K562 (cell line): ENCODE measurements around the gene ZBTB22. TPM values are rescaled to one million over a fixed set of nuclear protein-coding genes. Genes with fewer than 3 reads are reported as not detected.

Experiments used
- ATAC-seq: fragments of 200-7000 bp; cut with Tn5 transposase; 3 replicates; pipeline ENCODE4 v1.9.1; 2020; ENCODE audit warnings: moderate library complexity
- BruUV-seq: library from RNA; stranded (reverse); fragments of 400-500 nt; replicated peaks from 2 replicates; lab custom pipeline; 2021; lab: Mats Ljungman, UMichigan
- CTCF ChIA-PET: fragments of 300-600 bp; formaldehyde crosslinking; extraction: SDS; loops from one replicate; lab custom pipeline; 2021; ENCODE audit warnings: low intra/inter-chr PET ratio; lab: Yijun Ruan, JAX
- POLR2A ChIA-PET: fragments of 300-600, 350-650 bp; sonication (Branson Sonifier 250); formaldehyde crosslinking; extraction: SDS; loops from one replicate; lab custom pipeline; 2021; ENCODE audit warnings: antibody characterized with exemption, inconsistent platforms; lab: Yijun Ruan, JAX
- DNase-seq, 4 experiments: peaks; one replicate each; pipeline versions ENCODE4 v3.0.0 to v3.0.0-alpha.2; 2011 to 2018; ENCODE audit warnings: low spot score in 3 of 4, mixed read lengths in 3 of 4; ENCODE audit errors: extremely low read depth in 1 of 4
- FAIRE-seq: peaks from 2 replicates; lab custom pipeline; 2011; peaks lifted over from hg19 to GRCh38; lab: Jason Lieb, UNC
- H2AFZ ChIP-seq: 2 replicates; pipeline ENCODE4 v1.6.0; 2011; ENCODE audit warnings: low read depth, low read length, control low read depth, inconsistent platforms
- H3K27ac ChIP-seq: fragments of 200-600 bp; 3 replicates; pipeline ENCODE4 v1.8.0; 2011; ENCODE audit warnings: low read depth, mild to moderate bottlenecking, control low read depth, inconsistent platforms, low read length, moderate library complexity, mixed read lengths; ENCODE audit errors: extremely low read depth
- H3K27me3 ChIP-seq, 2 experiments: fragments of 300-600 bp in 1 of 2; 2 replicates in 1 of 2; 3 replicates in 1 of 2; pipeline versions ENCODE4 v1.6.0 to v1.8.0; 2011; ENCODE audit warnings: inconsistent platforms in 2 of 2, low read length in 2 of 2, mild to moderate bottlenecking in 1 of 2, mixed read lengths in 1 of 2, moderate library complexity in 1 of 2; ENCODE audit not compliant: control insufficient read depth in 2 of 2, insufficient read depth in 2 of 2
- H3K36me3 ChIP-seq: fragments of 300-600 bp; 3 replicates; pipeline ENCODE4 v1.8.0; 2011; ENCODE audit warnings: mild to moderate bottlenecking, low read length, inconsistent platforms; ENCODE audit not compliant: control insufficient read depth, insufficient read depth
- H3K4me1 ChIP-seq, 2 experiments: fragments of 200-600 bp in 1 of 2; replicated peaks in 1 of 2; 2 replicates in 1 of 2; 3 replicates in 1 of 2; pipeline versions ENCODE4 v1.5.1 to v1.8.0; 2011; ENCODE audit warnings: inconsistent platforms in 2 of 2, low read length in 2 of 2, mild to moderate bottlenecking in 1 of 2, mixed read lengths in 1 of 2, moderate library complexity in 1 of 2; ENCODE audit not compliant: control insufficient read depth in 2 of 2, insufficient read depth in 2 of 2
- H3K4me2 ChIP-seq: 2 replicates; pipeline ENCODE4 v1.6.1; 2011; ENCODE audit warnings: low read length, control low read depth, inconsistent platforms, mixed read lengths; ENCODE audit not compliant: insufficient read depth
- H3K4me3 ChIP-seq: fragments of 200-600 bp; sonication (generic), shearing (Covaris generic); 2 replicates; pipeline ENCODE4 v1.5.1; 2016; ENCODE audit warnings: control low read depth, inconsistent platforms
- H3K79me2 ChIP-seq: fragments of 200-600 bp; 3 replicates; pipeline ENCODE4 v1.8.0; 2011; ENCODE audit warnings: low read length, inconsistent platforms; ENCODE audit not compliant: control insufficient read depth, insufficient read depth
- H3K9ac ChIP-seq, 2 experiments: 2 replicates each; pipeline versions ENCODE4 v1.6.0 to v1.6.1; 2011; ENCODE audit warnings: low read depth in 2 of 2, low read length in 2 of 2, control low read depth in 1 of 2, inconsistent platforms in 1 of 2, mild to moderate bottlenecking in 1 of 2, mixed read lengths in 1 of 2; ENCODE audit not compliant: insufficient read depth in 1 of 2
- H3K9me1 ChIP-seq: one replicate; pipeline ENCODE4 v1.6.0; 2011; ENCODE audit warnings: inconsistent platforms, mild to moderate bottlenecking, low read length, moderate library complexity; ENCODE audit not compliant: control insufficient read depth, insufficient read depth
- H3K9me3 ChIP-seq: replicated peaks from 2 replicates; pipeline ENCODE4 v1.5.1; 2011; ENCODE audit warnings: low read depth, low read length, inconsistent platforms; ENCODE audit not compliant: control insufficient read depth, insufficient read depth
- H4K20me1 ChIP-seq: replicated peaks from 2 replicates; pipeline ENCODE4 v1.6.1; 2011; ENCODE audit warnings: low read length, inconsistent platforms, mixed read lengths; ENCODE audit not compliant: control insufficient read depth, insufficient read depth
- BMI1 ChIP-seq: fragments of 150-350 bp; IDR thresholded peaks from 2 replicates; pipeline ENCODE4 v1.6.1; 2014; ENCODE audit warnings: low read length
- BRD9 ChIP-seq: fragments of 450-650 bp; IDR thresholded peaks from 2 replicates; pipeline ENCODE4 v1.6.1; 2018; ENCODE audit warnings: low read depth; ENCODE audit not compliant: partially characterized antibody
- CHD1 ChIP-seq: fragments of 200-600 bp; sonication (generic); IDR thresholded peaks from one replicate; pipeline ENCODE4 v1.6.1; 2012; ENCODE audit warnings: mild to moderate bottlenecking, moderate library complexity, low read length, inconsistent platforms
- HDAC1 ChIP-seq, 2 experiments: fragments of 450-650 bp; IDR thresholded peaks; 2 replicates each; pipeline ENCODE4 v1.6.1; 2016 to 2017; ENCODE audit warnings: inconsistent platforms in 1 of 2, mild to moderate bottlenecking in 1 of 2, moderate library complexity in 1 of 2
- RBBP5 ChIP-seq: fragments of 200-600 bp; sonication (generic); IDR thresholded peaks from 2 replicates; pipeline ENCODE4 v1.6.1; 2012; ENCODE audit warnings: borderline replicate concordance, mild to moderate bottlenecking, low read length, control low read depth, inconsistent platforms; ENCODE audit not compliant: insufficient read depth, poor library complexity, severe bottlenecking
- SMAD2 ChIP-seq: fragments of 150-350 bp; IDR thresholded peaks from 2 replicates; pipeline ENCODE4 v1.6.1; 2014; ENCODE audit warnings: low read depth, mild to moderate bottlenecking, low read length
- SMARCA5 ChIP-seq: fragments of 450-650 bp; IDR thresholded peaks from 2 replicates; pipeline ENCODE4 v1.6.1; 2016
- WGBS: fragments of 100-300 bp; shearing (Covaris generic); methylation state at CpG from one replicate; pipeline ENCODE4 v1.1.6; 2016; ENCODE audit warnings: low coverage, mixed read lengths; ENCODE audit not compliant: insufficient coverage; ENCODE audit errors: missing lambda C conversion rate; 5-methylcytosine and 5-hydroxymethylcytosine counted together
- in situ Hi-C: fragments of 300-500 bp; cut with MboI; formaldehyde crosslinking; loops from 4 replicates; pipeline ENCODE4 v1.15.0; 2018; ENCODE audit warnings: inconsistent platforms, mixed read lengths
- intact Hi-C: fragments of 100-400 bp; cut with micrococcal nuclease; formaldehyde crosslinking; loops from 2 replicates; pipeline ENCODE4 v1.14.2; 2022
- polyA plus RNA-seq, 8 experiments: library from polyadenylated mRNA; depleted of rRNA in 4 of 8; stranded (reverse) in 5 of 8; unstranded in 3 of 8; fragments of >200 nt; fragmentation: Nextera tagmentation in 2 of 8; fragmentation: Illumina TruSeq in 1 of 8; extraction: Ambion mirVana in 2 of 8; extraction: Trizol in 1 of 8; gene quantifications; 2 replicates each; pipeline versions ENCODE4 v1.2.1 to v1.2.3, GENCODE V29; 2011 to 2014; ENCODE audit warnings: inconsistent platforms in 1 of 8, missing spikeins in 1 of 8
- total RNA-seq, 7 experiments: library from RNA; depleted of rRNA in 6 of 7; stranded (reverse); fragments of >200 nt in 6 of 7; fragmentation: Illumina TruSeq in 2 of 7; extraction: Trizol in 2 of 7; gene quantifications; 2 replicates each; pipeline versions ENCODE4 v1.2.1 to v1.2.3, GENCODE V29; 2011 to 2021; ENCODE audit warnings: low replicate concordance in 1 of 7
- TF ChIP-seq, protein P1 (sequence below): sonication (generic); formaldehyde crosslinking; IDR thresholded peaks from 2 replicates; pipeline ENCODE4 v1.8.0; 2022; ENCODE audit warnings: mild to moderate bottlenecking, missing genetic modification reagents
- TF ChIP-seq, protein P2 (sequence below): fragments of 450-650 bp; IDR thresholded peaks from 2 replicates; pipeline ENCODE4 v1.6.1; 2014; ENCODE audit warnings: low read depth, mild to moderate bottlenecking, moderate library complexity, borderline replicate concordance

The ZBTB22 gene
- total and polyA plus RNA-seq, 9 of the 15 experiments (the other 6 are each of a cell fraction or from before 2014, with no cell fraction given), result 0.21 to 11.9 (median 7.1) TPM

DNA sequence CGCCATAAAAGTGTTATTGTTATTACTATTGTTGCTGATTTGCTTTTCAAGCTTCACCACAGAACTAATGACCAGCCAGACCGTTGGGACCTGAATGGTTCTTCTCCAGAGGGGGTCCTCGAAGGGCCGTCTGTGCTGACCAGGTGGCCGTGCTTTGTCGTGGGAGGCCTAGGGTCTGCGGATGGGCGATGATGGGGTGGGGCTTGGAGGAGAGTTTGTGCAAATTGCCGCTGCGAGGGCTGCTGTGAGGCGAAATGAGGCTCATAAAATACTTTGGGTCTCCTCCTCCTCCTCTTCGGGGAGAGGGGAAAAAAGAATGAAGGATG is 6.0 kb upstream of the ZBTB22 start (continued):
- TF ChIP-seq, protein P1, sequence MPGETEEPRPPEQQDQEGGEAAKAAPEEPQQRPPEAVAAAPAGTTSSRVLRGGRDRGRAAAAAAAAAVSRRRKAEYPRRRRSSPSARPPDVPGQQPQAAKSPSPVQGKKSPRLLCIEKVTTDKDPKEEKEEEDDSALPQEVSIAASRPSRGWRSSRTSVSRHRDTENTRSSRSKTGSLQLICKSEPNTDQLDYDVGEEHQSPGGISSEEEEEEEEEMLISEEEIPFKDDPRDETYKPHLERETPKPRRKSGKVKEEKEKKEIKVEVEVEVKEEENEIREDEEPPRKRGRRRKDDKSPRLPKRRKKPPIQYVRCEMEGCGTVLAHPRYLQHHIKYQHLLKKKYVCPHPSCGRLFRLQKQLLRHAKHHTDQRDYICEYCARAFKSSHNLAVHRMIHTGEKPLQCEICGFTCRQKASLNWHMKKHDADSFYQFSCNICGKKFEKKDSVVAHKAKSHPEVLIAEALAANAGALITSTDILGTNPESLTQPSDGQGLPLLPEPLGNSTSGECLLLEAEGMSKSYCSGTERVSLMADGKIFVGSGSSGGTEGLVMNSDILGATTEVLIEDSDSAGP, result no peak

DNA sequence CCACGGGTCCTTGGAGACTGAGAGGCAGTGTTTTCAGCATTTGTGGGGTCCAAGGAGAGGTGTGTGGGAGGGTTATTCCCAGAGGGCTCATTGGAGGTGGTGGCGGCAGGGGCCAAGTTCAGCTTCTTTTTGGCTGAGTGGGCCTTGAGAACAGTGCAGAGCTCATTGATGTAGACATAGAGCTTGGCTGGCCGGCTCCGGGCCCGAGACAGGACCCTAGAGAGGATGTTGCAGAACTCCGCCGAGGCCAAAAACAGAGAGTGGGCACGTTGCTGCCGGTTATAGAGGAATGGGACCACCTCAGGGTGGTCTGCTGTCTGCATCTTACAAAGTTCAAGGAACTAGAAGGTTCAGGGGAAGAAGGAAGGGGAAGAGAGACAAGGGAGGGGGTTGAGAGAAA is 3.7 kb upstream of the ZBTB22 start:
- Histone ChIP-seq H2AFZ (no peak overlapping the region), H3K79me2 (peaks cover 52% of the 10 kb centered on the region), H3K9me1 (peaks cover 3% of the 10 kb centered on the region), H3K4me1 (peaks cover 49 to 59% of the 10 kb centered on the region in 2 experiments), H3K9me3 (no peaks in the 10 kb centered on the region), H3K27ac (peak overlapping the region; percentile 89; the same call in 2 of the 3 replicates), H3K36me3 (peaks cover 39% of the 10 kb centered on the region), H3K4me3 (peak overlapping the region; percentile 64), H3K4me2 (peak overlapping the region; percentile 88), H3K27me3 (no peaks in the 10 kb centered on the region)
- WGBS, result 72% methylated on average over 8 of the region's 9 CpGs
- CTCF ChIA-PET, result no interaction called here
- no peak for FAIRE-seq
- TF ChIP-seq RBBP5, result peak; percentile 41
- TF ChIP-seq HDAC1 (IDR thresholded peaks at IDR 0.05), result no peak
- no peak for TF ChIP-seq BRD9
- TF ChIP-seq SMAD2, result no peak
- TF ChIP-seq, protein P2, sequence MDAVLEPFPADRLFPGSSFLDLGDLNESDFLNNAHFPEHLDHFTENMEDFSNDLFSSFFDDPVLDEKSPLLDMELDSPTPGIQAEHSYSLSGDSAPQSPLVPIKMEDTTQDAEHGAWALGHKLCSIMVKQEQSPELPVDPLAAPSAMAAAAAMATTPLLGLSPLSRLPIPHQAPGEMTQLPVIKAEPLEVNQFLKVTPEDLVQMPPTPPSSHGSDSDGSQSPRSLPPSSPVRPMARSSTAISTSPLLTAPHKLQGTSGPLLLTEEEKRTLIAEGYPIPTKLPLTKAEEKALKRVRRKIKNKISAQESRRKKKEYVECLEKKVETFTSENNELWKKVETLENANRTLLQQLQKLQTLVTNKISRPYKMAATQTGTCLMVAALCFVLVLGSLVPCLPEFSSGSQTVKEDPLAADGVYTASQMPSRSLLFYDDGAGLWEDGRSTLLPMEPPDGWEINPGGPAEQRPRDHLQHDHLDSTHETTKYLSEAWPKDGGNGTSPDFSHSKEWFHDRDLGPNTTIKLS, result no peak
- no peak for TF ChIP-seq SMARCA5
- no peak for TF ChIP-seq BMI1
- peak; percentile 3 for TF ChIP-seq CHD1
- TF ChIP-seq, all 486 proteins: peak for 2
- 0 out of 2 replicates have a peak, but pooled peaks cover 3% of the 10 kb centered on the region for H4K20me1 ChIP-seq
- no TSS peak for BruUV-seq
- in situ Hi-C loops, result no loop called here
- POLR2A ChIA-PET, result interaction anchor here (0.5 to 1.2 kb wide), 6 partner anchors 22 to 1262 kb away, joined by 3 to 6 read pairs (median 3); no protein-coding TSS in a partner anchor
- intact Hi-C loops, result no loop called here
- DNase-seq, result no peak
- ATAC-seq, result no peak
- H3K9ac ChIP-seq, result peak overlapping the region; percentile 87 to 95; a peak in 3 of 4 replicates
